ENCODE data around the gene NDUFA5. TPM values are rescaled to one million over a fixed set of nuclear protein-coding genes. Genes with fewer than 3 reads are reported as not detected.

NDUFA5 gene
- total RNA-seq, 1 experiment from 2014 or later: 53.4 TPM

DNA sequence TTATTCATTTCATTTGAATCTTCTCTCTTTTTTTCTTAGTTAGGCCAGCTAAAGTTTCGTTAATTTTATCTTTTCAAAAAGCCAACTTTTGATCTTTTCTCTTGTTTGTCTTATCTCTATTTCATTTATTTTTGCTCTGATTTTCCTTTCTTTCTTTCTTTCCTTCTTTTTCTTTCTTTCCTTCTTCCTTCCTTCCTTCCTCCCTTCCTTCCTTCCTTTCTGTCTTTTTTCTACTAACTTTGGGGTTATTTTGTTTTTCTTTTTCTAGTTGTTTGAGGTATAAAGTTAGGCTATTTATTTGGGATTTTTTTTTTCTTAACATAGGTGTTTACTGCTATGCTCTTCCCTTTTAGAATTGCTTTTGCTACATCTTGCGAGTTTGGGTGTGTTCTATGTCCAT lies 30.8 kb upstream of the NDUFA5 start:
- BruUV-seq (replicated peaks): no TSS peak
- CTCF ChIA-PET: no interaction called here
- POLR2A ChIA-PET: no interaction called here
- Histone ChIP-seq H3K36me3 (ENCODE audit: control insufficient read depth, insufficient read depth, low read length) (no peaks in the 10 kb centered on the region), H3K4me3 (ENCODE audit: low read depth in 2 of 2, low read length in 2 of 2) (no peak overlapping the region), H3K27ac (ENCODE audit: low read length) (no peak overlapping the region), H3K4me1 (ENCODE audit: control insufficient read depth, insufficient read depth, low read length) (no peaks in the 10 kb centered on the region), H3K9me3 (ENCODE audit: control insufficient read depth, insufficient read depth, low read depth, low read length) (no peaks in the 10 kb centered on the region), H3K27me3 (ENCODE audit: control insufficient read depth, insufficient read depth, low read length) (no peaks in the 10 kb centered on the region)
- DNase-seq (ENCODE audit: low read depth, low spot score): no peak
- TF ChIP-seq POLR2AphosphoS5 (IDR thresholded peaks at IDR 0.05; ENCODE audit: low read depth, low read length) (no peak), REST (IDR thresholded peaks at IDR 0.05; ENCODE audit: insufficient read depth in 1 of 2, low read depth in 2 of 2, low read length in 1 of 2) (no peak), TCF7L2 (IDR thresholded peaks at IDR 0.05; ENCODE audit: low read depth, low read length) (no peak), CTCF (IDR thresholded peaks at IDR 0.05) (no peak), SIN3A (IDR thresholded peaks at IDR 0.05; ENCODE audit: borderline replicate concordance, insufficient read depth, low read depth, low read length) (no peak)
- in situ Hi-C loops (cut with HindIII; ENCODE audit: low pct_unique_long_range_greater_than_20kb, low sequenced_read_pairs) (no loop called here), intact Hi-C loops (cut with micrococcal nuclease; ENCODE audit: unreplicated experiment) (no loop called here)
- ATAC-seq: no peak

- H3K4me1 ChIP-seq (ENCODE audit: control insufficient read depth, insufficient read depth, low read length): no peaks in the 10 kb centered on the region; the same call in 1 of the 2 replicates
- in situ Hi-C loops (cut with HindIII; ENCODE audit: low pct_unique_long_range_greater_than_20kb, low sequenced_read_pairs) (no loop called here), intact Hi-C loops (cut with micrococcal nuclease; ENCODE audit: unreplicated experiment) (loop anchor here (5.0 kb wide), 1 partner anchor 288 kb away; no protein-coding TSS in a partner anchor)
- ChIA-PET POLR2A (interaction anchor here (0.6 kb wide), 1 partner anchor 153 kb away, joined by 13 read pairs; no protein-coding TSS in a partner anchor), CTCF (no interaction called here)
- no TSS peak for BruUV-seq (replicated peaks)
- no peak for DNase-seq (ENCODE audit: low read depth, low spot score)
- no peaks in the 10 kb centered on the region for H3K9me3 ChIP-seq (ENCODE audit: control insufficient read depth, insufficient read depth, low read depth, low read length)
- TF ChIP-seq POLR2AphosphoS5 (IDR thresholded peaks at IDR 0.05; ENCODE audit: low read depth, low read length): no peak
- no peak for TF ChIP-seq CTCF (IDR thresholded peaks at IDR 0.05)
- no peaks in the 10 kb centered on the region for H3K36me3 ChIP-seq (ENCODE audit: control insufficient read depth, insufficient read depth, low read length)
- ATAC-seq: no peak
- H3K27me3 ChIP-seq (ENCODE audit: control insufficient read depth, insufficient read depth, low read length): 0 out of 2 replicates have a peak, but pooled peaks cover 2% of the 10 kb centered on the region
- H3K27ac ChIP-seq (ENCODE audit: low read length): no peak overlapping the region
- H3K4me3 ChIP-seq (ENCODE audit: low read depth in 2 of 2, low read length in 2 of 2): no peak overlapping the region
These were observed 26.2 kb upstream of the NDUFA5 start for GRCh38 chr7:123583821-123584220.

All from Panc1 (cell line).